Hematopoietic multipotent progenitor cell treated with erythropoietin and hydrocortisone succinate and interleukin-3 and kit ligand, for 8 days (in vitro differentiated cells): ENCODE data around the gene DENND2D.
A peak's percentile ranks its signal among the peaks of the same experiment; 100 is the strongest.
"Not testable (repeated sequence)": the region's sequence is repeated elsewhere in the genome, so short reads cannot be mapped to it uniquely, and the experiment has no call there.

Experiments used
- DNase-seq: peaks from one replicate; pipeline ENCODE4 v3.0.0-alpha.2; 2015

DENND2D gene

DNA sequence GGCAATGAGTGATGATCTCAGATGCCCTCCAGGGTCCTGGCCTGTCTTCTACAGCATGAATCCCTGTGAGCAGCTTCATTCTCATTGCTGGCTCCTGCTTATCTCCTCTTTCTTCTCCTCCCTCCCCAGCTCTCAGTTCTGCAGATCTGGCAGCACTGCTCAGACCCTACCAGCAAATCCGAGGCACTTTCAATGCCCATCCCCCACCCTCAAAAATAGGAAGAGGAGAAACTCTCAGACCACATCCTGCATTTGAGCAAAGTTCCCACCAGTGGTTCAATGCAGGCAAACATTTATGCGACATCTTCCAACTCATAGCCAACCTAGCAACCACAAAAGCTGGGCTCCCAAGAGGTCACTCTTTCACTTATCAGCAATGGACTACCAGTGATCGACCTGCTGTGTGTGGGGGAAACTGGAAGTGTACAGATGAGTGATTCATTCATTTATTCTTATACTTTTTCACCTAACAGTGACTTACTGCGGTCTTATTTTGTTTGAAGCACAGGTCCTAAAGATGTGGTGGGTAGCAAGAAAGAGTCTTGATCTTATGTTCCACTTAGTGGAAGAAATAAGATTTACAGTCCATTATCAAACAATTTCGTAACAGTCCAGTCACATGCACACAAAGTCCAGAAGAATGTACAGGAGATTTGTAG is 21.3 kb upstream of the DENND2D start:
- DNase-seq, result peak; percentile 80

DNA sequence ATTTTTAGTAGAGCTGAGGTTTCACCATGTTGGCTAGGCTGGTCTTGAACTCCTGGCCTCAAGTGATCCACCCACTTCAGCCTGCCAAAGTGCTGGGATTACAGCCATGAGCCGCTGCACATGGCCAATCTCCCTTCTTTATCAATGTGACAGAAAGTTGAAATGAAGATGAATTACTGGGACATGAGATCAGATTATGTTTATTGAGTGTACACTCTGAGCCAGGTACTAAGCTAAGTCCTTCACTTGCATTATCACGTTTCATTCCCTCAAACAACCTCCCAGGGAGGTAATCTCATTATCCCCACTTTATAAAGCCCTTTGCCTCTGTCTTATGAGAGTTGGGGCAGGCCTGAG is 20.8 kb upstream of the DENND2D start:
- no peak for DNase-seq

DNA sequence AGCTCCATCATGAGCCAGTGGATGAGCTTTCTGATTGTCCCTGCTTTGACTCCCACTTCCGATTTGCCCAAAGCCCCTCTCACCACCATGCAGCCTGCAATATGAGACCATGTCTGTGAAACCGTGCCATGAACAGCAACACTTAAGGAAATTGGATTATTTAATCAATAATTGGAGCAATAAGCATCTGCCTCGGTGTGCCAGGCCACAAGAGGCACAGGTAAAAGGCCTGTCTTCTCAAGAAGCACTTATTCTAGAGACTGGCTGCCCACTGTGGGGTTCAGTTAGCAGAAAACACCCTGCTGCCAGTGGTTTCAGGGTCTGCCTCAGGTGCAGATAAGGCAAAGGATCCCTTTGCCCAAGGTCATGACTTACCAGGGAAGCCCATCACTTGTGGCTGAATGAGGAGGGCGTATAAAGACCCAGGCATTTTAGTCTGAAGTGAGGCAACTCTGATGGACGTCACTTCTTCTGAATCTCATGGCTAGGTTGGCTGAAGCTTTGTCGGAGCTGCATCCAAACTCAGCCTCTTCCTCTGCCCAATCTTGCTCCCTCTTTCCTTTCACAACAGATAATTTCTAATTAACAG is 19.9 kb upstream of the DENND2D start:
- no peak for DNase-seq

DNA sequence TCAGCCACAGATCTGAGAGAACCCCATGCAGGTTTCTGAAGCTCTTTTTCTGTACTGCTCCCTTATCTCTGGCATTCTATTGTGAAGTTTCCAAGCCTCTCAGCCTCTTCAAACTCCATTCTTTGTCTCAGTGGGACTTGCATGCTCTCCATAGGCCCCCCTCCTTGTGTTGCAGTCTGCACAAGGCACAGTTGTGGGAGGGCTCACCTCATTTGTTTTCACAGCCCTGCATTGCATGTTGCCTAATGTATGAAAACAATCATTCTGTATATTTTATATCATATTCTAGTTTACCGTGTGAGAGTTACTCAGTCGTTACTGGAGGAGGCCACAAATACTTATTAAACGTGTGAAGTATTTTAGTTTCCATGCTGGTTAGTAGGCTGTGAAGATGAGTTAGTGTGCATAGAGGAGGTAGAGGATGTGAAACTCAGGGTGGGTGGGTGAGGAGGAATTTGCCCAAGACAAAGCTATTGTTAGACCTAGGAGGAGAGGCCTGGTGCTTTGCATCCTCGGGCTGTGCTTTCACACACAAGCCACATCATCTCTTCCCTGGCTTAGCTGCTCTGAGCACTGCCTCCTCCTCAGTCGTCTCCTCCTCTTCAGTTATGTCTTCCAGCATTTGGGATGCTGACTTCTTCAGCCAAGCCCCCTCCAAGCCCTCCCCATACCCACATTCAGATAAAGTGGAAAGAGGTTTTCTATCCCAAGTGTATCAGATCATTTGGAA is 19.3 kb upstream of the DENND2D start:
- no peak for DNase-seq

DNA sequence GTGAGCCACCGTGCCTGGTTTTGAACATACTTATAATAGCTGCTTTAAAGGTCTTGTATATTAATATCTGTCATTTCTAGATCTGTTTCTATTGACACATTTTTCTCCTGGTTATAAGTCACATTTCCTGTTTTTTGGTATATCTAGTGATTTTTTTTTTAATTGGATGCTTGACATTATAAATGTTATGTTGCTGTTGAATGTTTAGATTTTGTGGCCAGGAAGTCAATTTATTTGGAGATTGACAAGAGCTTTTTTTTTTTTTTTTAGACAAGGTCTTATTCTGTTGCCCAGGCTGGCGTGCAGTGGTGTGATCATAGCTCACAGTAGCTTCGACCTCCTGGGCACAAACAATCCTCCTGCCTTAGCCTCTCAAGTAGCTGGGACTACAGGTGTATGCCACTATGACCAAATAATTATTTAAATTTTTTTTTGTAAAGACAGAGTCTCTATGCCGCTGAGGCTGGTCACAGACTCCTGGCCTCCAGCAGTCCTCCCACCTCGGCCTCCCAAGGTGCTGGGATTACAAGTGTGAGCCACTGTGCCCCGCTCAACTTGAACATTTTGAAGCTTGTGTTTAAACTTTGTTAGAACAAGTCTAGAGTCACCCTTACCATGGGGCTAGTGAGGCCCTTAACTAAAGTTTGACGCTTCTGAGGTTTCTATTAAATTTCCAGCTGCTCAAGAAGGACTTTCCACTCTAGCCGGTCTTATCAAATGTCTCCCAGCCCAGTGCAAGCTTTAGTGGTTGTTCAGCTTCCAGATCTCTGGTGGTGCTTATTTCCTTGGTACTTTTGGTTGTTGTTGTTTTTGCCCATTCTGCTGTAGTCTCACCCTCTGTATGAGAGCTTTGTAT is 18.5 kb upstream of the DENND2D start:
- DNase-seq, result peak; percentile 57

DNA sequence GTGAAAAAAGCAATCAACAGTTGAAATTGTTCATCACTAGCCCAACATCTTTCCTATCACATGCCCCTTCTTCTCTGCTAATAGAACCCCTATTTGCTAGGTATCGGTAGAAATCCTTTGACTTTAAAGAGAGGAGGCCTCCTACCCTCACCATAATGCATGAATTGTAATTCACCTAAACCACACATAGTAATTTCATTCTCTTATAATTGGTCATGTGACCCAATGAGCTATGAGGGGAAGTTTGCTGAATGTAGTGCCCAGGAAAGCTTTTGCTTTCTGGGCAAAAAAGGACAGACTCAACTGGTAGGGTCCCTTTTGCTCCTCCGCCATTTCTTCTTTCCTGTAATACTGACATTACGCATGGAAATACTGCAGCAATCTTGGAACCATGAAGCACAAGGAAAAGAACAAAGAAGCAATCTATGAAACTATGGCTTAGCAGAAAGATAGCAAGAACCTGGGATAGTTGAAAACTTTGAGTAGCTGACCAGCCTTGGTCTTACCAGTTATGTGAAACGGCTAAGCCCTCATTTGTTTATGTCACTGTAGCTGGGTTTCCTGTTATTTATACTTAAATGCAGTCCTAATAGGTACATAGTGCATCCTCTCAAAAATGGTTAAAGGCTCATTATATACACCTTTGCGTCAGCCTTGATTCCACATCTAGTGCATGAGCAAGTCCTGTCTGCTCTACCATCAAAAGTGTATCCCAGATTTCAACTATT is 16.9 kb upstream of the DENND2D start:
- no peak for DNase-seq

DNA sequence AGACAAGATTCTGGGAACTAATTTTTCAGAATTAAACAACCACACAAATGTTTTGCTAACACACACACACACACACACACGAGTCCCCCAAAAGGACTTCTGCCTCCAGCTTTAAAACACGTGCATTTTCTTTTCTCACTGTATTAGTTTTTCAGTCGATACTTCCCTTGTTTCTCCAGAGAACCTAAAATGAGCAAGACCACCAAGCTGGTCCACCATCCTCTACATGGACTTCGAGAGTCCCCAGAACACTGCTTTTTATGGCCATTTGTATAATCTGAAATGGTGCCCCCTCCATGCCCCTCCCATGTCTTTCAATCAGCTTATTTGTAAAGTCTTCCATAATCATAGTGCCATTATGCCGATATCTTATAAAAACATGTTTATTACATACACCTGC is 16.3 kb upstream of the DENND2D start:
- peak; percentile 8 for DNase-seq

DNA sequence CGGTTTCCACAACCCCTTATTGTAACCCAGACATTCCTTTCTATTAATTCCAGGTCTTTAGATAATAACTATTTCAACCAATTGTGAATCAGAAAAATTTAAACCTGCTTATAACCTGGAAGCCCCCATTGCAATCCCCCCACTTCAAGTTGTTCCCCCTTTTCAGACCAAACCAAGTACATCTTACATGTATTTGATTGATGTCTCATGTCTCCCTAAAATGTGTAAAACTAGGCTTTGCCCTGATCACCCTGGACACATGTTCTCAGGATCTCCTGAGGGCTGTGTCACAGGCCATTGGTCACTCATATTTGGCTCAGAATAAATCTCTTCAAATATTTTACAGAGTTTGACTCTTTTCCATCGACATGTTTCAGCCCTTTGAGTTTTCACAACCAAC is 14.8 kb upstream of the DENND2D start:
- DNase-seq, result not testable (repeated sequence)

DNA sequence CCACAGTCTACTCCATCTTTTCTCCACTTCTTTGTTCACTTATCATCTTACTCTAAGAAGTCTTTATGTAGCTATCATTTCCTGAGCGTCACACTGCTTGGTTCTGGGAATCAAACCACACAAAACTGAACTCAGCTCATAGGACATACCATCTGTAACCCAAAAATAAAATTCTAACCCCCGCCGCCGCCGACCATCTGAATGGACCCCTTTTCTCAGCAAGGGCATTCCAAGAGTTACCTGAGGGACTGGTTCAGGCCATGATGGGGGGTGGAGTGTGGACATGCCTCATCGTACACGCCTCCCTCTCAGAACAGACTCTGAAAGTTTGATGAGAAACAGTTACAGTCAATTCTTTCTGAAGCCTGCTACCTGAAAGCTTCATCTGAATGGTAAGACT is 14.4 kb upstream of the DENND2D start:
- no peak for DNase-seq

DNA sequence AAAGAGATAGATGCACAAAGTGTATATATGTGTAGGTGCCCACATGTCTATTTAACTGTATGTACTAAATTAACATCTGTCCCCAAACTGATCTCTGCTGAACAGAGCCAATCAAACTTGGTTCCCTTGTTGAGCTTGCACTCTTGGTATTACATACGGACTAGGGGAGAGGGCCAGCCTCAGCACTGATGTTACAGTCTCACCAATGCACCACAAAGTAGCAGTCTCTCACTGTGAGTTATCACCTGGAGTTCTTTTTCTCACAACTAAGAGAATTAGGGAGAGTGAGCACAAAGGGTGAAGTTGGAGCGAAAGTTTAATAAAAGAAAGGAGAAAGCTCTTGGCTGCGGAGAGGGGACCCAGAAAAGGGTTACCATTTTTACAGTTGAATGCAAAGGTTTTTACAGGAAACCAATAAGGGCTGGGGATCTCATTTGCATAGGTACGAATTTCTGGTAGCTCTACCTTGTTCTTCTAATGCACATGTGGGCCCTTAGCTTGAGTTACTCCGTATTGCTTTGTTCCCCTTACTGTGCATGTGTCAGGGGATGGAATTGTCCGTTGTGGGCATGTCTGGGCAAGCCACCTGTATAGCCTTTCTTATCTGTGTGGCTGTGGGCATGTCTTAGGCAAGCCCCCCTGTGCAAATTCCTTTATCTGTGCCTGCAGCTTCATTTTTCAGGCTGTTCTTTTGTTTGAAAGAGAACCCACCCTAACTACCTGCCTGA is 13.8 kb upstream of the DENND2D start:
- DNase-seq, result peak; percentile 97

DNA sequence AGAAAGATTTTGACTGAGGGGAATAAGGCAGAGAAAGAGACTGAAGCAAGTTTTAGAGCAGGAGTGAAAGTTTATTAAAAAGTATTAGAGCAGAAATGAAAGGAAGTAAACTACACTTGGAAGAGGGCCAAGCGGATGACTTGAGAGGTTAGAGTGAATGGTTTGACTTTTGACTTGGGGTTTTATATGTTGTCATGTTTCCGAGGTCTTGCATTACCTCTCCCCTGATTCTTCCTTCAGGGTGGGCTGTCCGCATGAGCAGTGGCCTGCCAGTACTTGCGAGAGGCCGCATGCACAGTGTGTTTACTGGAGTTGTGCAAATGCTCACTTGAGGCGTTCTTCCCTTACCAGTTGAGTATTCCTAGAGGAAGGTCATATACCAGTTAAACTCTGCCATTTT is 13.0 kb upstream of the DENND2D start:
- peak; percentile 58 for DNase-seq

DNA sequence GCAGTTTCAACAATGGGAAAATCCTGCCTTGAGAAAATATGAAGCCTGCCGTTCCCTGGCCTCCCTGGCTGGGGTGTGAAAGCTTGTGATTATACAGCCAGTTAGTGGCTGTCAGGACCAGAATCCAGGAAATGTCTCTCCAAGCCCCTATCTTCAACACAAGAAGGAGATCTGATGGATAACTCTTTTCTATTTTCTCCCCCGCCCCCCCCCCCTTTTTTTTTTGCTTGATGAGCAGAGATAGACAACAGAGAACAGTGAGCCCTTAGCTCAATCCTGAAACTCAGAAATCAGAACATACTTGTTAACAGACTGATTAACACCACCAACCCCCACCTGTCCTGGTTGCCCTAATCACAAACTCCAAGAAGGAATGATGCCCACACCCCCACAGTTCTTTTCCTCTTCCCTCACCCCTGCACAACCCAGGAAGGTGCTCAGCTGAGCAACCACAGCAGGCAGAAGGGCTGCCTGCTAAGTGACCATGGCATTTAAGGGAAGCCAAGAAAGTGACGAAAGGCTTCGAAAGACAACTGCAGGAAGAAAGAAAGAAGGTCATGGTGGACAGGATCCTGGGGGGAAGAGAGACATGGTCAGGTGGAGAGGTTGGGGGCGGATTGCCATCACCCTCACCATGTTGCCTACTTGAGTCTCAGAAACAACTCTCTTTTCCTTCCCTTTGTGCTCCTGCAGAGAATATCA is 12.3 kb upstream of the DENND2D start:
- peak; percentile 42 for DNase-seq

DNA sequence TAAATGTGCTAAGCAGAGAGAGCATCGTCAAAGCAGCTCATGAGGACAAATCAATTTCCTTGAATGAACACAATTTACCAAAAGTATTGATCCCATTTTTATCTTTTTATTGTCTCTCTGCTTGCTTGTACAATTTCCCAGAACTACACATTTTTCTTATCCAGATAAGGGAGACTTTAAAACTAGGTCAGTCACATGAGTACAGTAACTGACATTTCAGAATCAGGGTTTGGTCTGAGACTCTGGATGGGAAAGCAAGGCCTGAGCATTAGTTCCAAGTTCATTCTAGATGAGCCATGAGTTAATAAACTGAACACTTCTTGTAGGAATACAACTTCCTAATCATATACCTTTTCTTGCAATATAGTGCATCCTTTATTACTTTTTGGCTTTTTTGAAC is 11.5 kb upstream of the DENND2D start:
- peak; percentile 71 for DNase-seq

DNA sequence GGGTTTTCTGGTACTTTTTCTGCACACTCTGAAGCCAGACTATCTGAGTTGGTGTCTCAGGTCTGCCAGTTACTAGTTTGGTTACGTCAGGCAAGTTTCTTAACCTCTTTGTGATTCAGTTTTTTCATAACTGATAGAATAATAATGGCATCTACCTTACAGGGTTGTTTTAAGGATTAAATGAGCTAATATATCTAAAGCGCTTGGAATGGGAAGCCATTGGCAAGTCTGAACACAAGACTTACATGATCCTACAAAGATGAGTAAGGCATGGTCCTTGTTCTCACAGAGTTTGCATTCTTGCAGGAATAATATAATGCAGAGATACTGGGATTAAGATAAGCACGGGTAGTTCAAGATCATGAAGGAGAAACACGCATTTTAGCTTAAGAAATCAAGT is 9.2 kb upstream of the DENND2D start:
- DNase-seq, result no peak

DNA sequence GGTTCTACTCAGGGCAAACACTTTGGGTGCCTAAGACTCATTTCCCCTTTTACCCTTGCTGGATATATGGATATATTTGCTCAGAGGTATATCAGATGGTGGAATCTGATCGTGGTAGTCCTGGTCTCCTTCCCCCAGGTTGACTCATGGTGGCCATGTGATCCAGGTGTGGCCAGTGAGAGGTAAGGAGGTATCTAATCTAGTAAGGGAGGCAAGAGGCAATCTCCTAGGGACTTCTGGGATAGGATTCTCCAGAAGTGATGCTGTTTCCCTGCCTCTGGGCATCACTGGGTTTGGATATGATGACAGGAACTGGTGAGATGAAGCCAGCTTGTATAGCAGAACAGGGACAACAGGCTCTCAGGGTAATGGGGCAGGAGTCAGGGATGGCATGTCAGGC is 8.5 kb upstream of the DENND2D start:
- DNase-seq, result peak; percentile 17

DNA sequence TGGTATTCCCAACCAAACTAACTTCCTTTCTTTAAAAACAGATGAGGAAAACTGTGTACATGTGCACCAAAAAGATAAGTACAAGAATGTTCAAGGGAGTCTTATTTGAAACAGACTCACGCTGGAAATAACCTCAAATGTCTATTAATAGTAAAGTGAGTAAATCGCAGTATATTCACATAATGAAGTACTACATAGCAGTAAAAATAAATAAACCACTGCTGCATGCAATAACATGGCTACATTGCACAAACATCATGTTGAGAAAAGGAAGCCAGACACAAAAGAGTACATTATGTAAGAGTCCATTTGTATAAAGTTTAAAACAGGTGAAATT is 5.2 kb upstream of the DENND2D start:
- peak; percentile 54 for DNase-seq

DNA sequence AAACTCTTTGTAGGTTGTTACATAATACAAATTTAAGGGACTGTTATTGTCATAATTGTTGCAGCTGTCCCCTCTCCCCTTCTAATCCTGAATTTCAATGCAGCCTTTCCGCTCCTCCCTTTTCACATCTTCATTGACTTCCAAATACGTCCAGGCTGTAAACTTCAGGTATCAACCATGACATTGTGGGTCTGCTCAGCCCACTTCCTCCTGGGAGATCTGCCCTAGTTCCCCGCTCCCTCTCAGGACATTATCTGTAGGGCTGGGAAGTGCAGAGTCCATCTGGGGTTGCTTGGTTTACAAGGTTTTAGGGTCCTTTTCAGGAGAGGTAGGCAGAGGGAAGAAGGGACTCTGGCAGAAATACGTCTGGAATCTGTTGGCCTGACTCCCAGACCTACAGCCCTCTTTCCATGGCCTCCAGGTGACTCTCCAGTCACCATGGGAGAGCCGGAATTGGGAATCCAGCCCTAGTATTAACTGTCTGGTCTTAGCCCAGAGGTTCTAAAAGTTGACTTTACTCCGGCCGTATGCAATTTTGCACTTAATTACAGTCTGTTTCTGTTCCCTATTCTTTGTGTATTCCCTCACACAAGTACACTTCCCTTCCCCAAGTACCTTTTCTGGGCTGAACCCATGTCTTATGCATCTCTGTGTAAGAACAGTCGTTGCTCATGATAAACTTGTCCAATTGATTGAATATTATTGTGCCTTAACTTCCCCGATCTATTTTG is 4.7 kb upstream of the DENND2D start:
- DNase-seq, result peak; percentile 16

DNA sequence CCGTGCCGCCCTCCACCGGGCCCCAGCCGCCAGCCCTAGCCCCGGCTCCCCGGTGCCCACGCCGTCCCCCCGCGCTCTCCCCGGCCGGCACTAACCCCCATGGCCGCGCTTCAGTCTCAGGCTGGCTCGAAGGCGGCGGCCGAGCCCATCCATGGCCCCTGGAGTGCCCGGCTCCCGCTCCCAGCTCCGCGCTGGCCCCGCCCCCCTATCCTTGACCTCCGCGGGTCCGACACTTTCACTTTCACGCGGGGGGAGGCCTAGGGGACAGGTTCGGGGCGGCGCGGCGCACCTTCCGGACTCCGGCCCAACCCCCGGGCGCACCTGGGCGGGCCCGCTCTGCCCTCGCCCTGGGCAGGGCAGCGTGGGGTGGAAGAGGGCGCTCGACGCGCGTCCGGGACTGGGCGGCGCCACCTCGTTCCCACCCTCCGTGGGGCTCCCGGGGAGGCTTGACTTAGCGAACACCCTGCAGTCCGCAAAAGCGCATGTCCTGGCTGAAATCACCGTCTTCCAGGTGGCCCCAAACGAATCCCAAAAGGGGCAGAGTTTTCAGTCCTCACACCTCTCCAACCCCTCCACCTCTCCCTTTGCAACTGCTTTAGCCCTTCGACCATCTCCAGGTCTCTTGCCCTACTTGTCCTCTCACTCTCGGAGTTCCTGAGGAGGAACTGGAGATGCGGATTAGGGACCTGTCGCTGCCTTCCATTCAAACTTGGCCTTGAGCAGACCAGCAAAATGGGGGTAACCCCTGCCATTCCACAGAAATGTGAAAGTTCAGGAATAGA is 3.9 kb upstream of the DENND2D start:
- DNase-seq, result peak; percentile 73

DNA sequence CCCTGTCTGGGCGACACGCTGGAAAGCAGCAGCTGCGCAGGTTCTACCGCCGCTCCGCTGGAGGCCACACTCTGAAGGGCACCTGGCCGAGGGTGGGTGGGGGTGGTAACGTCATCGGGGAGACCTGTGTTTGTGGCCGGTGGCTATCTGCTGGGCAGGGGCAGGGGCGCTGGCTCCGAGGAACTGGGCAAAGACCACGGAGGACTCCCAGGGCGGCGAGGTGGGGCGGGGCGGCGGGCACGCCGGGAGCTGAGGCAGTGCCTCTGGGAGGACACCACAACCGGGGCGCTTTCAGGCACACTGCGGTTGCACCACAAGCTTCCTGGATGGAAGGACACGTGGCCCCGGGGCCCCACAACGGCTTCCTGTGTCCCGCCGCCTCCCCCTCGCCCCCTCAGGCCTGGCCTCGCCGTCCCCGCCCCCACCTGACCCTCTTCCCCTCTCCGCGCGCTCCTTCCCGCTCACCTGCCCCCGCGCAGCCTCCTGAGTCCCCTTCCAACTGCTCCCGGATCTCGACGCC is 3.3 kb upstream of the DENND2D start:
- DNase-seq, result peak; percentile 91
